GM19240 (cell line): Measurements from ENCODE around the gene SYNE2.
"Not testable (repeated sequence)": the region's sequence is repeated elsewhere in the genome, so short reads cannot be mapped to it uniquely, and the experiment has no call there.

Experiments
- DNase-seq: peaks from one replicate; pipeline ENCODE4 v3.0.0; 2011; ENCODE audit warnings: low spot score; ENCODE audit not compliant: insufficient read length

The SYNE2 gene

GRCh38 chr14:64008016-64008415 is 155.2 kb downstream of the SYNE2 start:
- no peak for DNase-seq

- no peak for DNase-seq
Observed at GRCh38 chr14:64012003-64012402, 159.2 kb downstream of the SYNE2 start.

GRCh38 chr14:64012720-64013119 is 159.9 kb downstream of the SYNE2 start:
- no peak for DNase-seq

- DNase-seq = no peak
Observed at GRCh38 chr14:64025479-64025878, 172.7 kb downstream of the SYNE2 start.

GRCh38 chr14:64026600-64026999 is 173.8 kb downstream of the SYNE2 start:
- no peak for DNase-seq

- no peak for DNase-seq
Observed at GRCh38 chr14:64035143-64035542, 182.3 kb downstream of the SYNE2 start.

GRCh38 chr14:64037869-64038745 is 185.3 kb downstream of the SYNE2 start:
- not testable (repeated sequence) for DNase-seq

GRCh38 chr14:64038841-64039542 is 186.2 kb downstream of the SYNE2 start:
- no peak for DNase-seq

- no peak for DNase-seq
Observed at GRCh38 chr14:64040044-64040443, 187.2 kb downstream of the SYNE2 start.

- not testable (repeated sequence) for DNase-seq
Observed at GRCh38 chr14:64043296-64043695, 190.5 kb downstream of the SYNE2 start.

- no peak for DNase-seq
Observed at GRCh38 chr14:64045091-64045490, 192.3 kb downstream of the SYNE2 start.

- no peak for DNase-seq
Observed at GRCh38 chr14:64049616-64050381, 197.0 kb downstream of the SYNE2 start.

- no peak for DNase-seq
Observed at GRCh38 chr14:64053694-64054669, 201.2 kb downstream of the SYNE2 start.

GRCh38 chr14:64059454-64060198 is 206.8 kb downstream of the SYNE2 start:
- DNase-seq = no peak

- no peak for DNase-seq
Observed at GRCh38 chr14:64060199-64060545, 207.4 kb downstream of the SYNE2 start.

- no peak for DNase-seq
Observed at GRCh38 chr14:64060648-64061096, 207.9 kb downstream of the SYNE2 start.

- DNase-seq = no peak
Observed at GRCh38 chr14:64061115-64061514, 208.3 kb downstream of the SYNE2 start.

GRCh38 chr14:64061706-64062105 is 208.9 kb downstream of the SYNE2 start:
- DNase-seq = no peak

- DNase-seq = no peak
Observed at GRCh38 chr14:64062381-64063115, 209.7 kb downstream of the SYNE2 start.
